Measurements from ENCODE around the gene LCN2. TPM values are rescaled to one million over a fixed set of nuclear protein-coding genes. Genes with fewer than 3 reads are reported as not detected.
"Not testable (repeated sequence)": the region's sequence is repeated elsewhere in the genome, so short reads cannot be mapped to it uniquely, and the experiment has no call there.

The LCN2 gene
- total RNA-seq, 1 donor from 2014 or later, result 233 TPM

- not testable (repeated sequence) for H3K4me3 ChIP-seq (ENCODE audit: low read depth, low read length); H3K36me3 ChIP-seq (ENCODE audit: control insufficient read depth, insufficient read depth, low read length); H3K27me3 ChIP-seq (ENCODE audit: control insufficient read depth, insufficient read depth, low read length); DNase-seq (ENCODE audit: low read depth)
Observed at GRCh38 chr9:128132139-128132538, 17.1 kb upstream of the LCN2 start.

- peaks cover 10% of the 10 kb centered on the region for H3K27me3 ChIP-seq (ENCODE audit: control insufficient read depth, insufficient read depth, low read length)
- not testable (repeated sequence) for H3K4me3 ChIP-seq (ENCODE audit: low read depth, low read length); H3K36me3 ChIP-seq (ENCODE audit: control insufficient read depth, insufficient read depth, low read length); DNase-seq (ENCODE audit: low read depth)
Observed at GRCh38 chr9:128135561-128135960, 13.7 kb upstream of the LCN2 start.

- TF ChIP-seq CTCF (IDR thresholded peaks at IDR 0.05; ENCODE audit: insufficient read depth, low read length, poor library complexity, severe bottlenecking), result no peak
- no peak overlapping the region for H3K4me3 ChIP-seq (ENCODE audit: low read depth, low read length)
- DNase-seq (ENCODE audit: low read depth), result peak; percentile 81
- peaks cover 10% of the 10 kb centered on the region for H3K27me3 ChIP-seq (ENCODE audit: control insufficient read depth, insufficient read depth, low read length)
- H3K36me3 ChIP-seq (ENCODE audit: control insufficient read depth, insufficient read depth, low read length), result no peaks in the 10 kb centered on the region
Observed at GRCh38 chr9:128136816-128137793, 12.1 kb upstream of the LCN2 start.

GRCh38 chr9:128138001-128138400 lies 11.3 kb upstream of the LCN2 start:
- DNase-seq (ENCODE audit: low read depth), result no peak
- H3K4me3 ChIP-seq (ENCODE audit: low read depth, low read length), result no peak overlapping the region
- peaks cover 10% of the 10 kb centered on the region for H3K27me3 ChIP-seq (ENCODE audit: control insufficient read depth, insufficient read depth, low read length)
- H3K36me3 ChIP-seq (ENCODE audit: control insufficient read depth, insufficient read depth, low read length), result no peaks in the 10 kb centered on the region
- TF ChIP-seq CTCF (IDR thresholded peaks at IDR 0.05; ENCODE audit: insufficient read depth, low read length, poor library complexity, severe bottlenecking), result no peak

GRCh38 chr9:128139621-128140020 lies 9.6 kb upstream of the LCN2 start:
- TF ChIP-seq CTCF (IDR thresholded peaks at IDR 0.05; ENCODE audit: insufficient read depth, low read length, poor library complexity, severe bottlenecking), result no peak
- no peak for DNase-seq (ENCODE audit: low read depth)
- H3K36me3 ChIP-seq (ENCODE audit: control insufficient read depth, insufficient read depth, low read length), result no peaks in the 10 kb centered on the region
- H3K4me3 ChIP-seq (ENCODE audit: low read depth, low read length), result no peak overlapping the region
- H3K27me3 ChIP-seq (ENCODE audit: control insufficient read depth, insufficient read depth, low read length), result peaks cover 10% of the 10 kb centered on the region

GRCh38 chr9:128141604-128142003 lies 7.6 kb upstream of the LCN2 start:
- Histone ChIP-seq H3K27me3 (ENCODE audit: control insufficient read depth, insufficient read depth, low read length) (peaks cover 10% of the 10 kb centered on the region), H3K4me3 (ENCODE audit: low read depth, low read length) (no peak overlapping the region), H3K36me3 (ENCODE audit: control insufficient read depth, insufficient read depth, low read length) (no peaks in the 10 kb centered on the region)
- DNase-seq (ENCODE audit: low read depth), result no peak
- no peak for TF ChIP-seq CTCF (IDR thresholded peaks at IDR 0.05; ENCODE audit: insufficient read depth, low read length, poor library complexity, severe bottlenecking)

- H3K36me3 ChIP-seq (ENCODE audit: control insufficient read depth, insufficient read depth, low read length), result no peaks in the 10 kb centered on the region
Observed at GRCh38 chr9:128142061-128142460, 7.2 kb upstream of the LCN2 start.

More at GRCh38 chr9:128142061-128142460, 7.2 kb upstream of the LCN2 start:
- DNase-seq (ENCODE audit: low read depth), result no peak
- peaks cover 10% of the 10 kb centered on the region for H3K27me3 ChIP-seq (ENCODE audit: control insufficient read depth, insufficient read depth, low read length)
- no peak overlapping the region for H3K4me3 ChIP-seq (ENCODE audit: low read depth, low read length)
- TF ChIP-seq CTCF (IDR thresholded peaks at IDR 0.05; ENCODE audit: insufficient read depth, low read length, poor library complexity, severe bottlenecking), result no peak

Measured in kidney epithelial cell (primary cell).